Liver (tissue), 3 donors: ENCODE data around the gene AOAH.

ENCODE experiments used
- CTCF ChIP-seq: fragments of 150-350 bp; IDR thresholded peaks from 2 replicates; pipeline ENCODE4 v1.5.1; 2017; ENCODE audit warnings: improper control_type of control experiment, low read depth, low read length; ENCODE audit not compliant: missing input control
- FOXA1 ChIP-seq: IDR thresholded peaks from 2 replicates; pipeline ENCODE4 v1.6.1; 2016; ENCODE audit warnings: antibody characterized with exemption
- GABPA ChIP-seq, 2 donors: IDR thresholded peaks in 1 of 2; conservative IDR thresholded peaks in 1 of 2; 2 replicates each; pipeline ENCODE4 v1.6.1; 2016; ENCODE audit warnings: antibody characterized with exemption in 2 of 2, mild to moderate bottlenecking in 1 of 2, moderate library complexity in 1 of 2
- JUND ChIP-seq, 2 donors: IDR thresholded peaks; 2 replicates each; pipeline ENCODE4 v1.6.1; 2016; ENCODE audit warnings: antibody characterized with exemption in 2 of 2
- SP1 ChIP-seq: IDR thresholded peaks from 2 replicates; pipeline ENCODE4 v1.6.1; 2018; ENCODE audit warnings: antibody characterized with exemption, mild to moderate bottlenecking
- TF ChIP-seq, protein P1 (sequence below): IDR thresholded peaks from 2 replicates; pipeline ENCODE4 v1.6.1; 2016; ENCODE audit warnings: antibody characterized with exemption
- donor health status: healthy.
- donor health status: healthy.

GRCh38 chr7:36659638-36660341, 64.5 kb downstream of the AOAH start:
- TF ChIP-seq JUND (IDR thresholded peaks at IDR 0.05) (no peak), GABPA (IDR thresholded peaks at IDR 0.05 in 1 of 2, conservative IDR thresholded peaks at IDR 0.05 in 1 of 2) (no peak), CTCF (no peak), SP1 (no peak), FOXA1 (no peak)
- TF ChIP-seq, protein P1, sequence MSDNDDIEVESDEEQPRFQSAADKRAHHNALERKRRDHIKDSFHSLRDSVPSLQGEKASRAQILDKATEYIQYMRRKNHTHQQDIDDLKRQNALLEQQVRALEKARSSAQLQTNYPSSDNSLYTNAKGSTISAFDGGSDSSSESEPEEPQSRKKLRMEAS: no peak
